Nephron (organoid): ENCODE measurements around the gene KCNC2.

Experiments used
- H3K27ac Mint-ChIP-seq, 3 experiments: 2 replicates each; pipeline ENCODE4 v1.8.0; 2020; ENCODE audit warnings: mixed read lengths in 3 of 3, mild to moderate bottlenecking in 2 of 3, moderate library complexity in 1 of 3
- H3K27me3 Mint-ChIP-seq: 2 replicates; pipeline ENCODE4 v1.8.0; 2021; ENCODE audit warnings: low read depth, mild to moderate bottlenecking, moderate library complexity, mixed read lengths
- H3K36me3 Mint-ChIP-seq: 2 replicates; pipeline ENCODE4 v1.8.0; 2020; ENCODE audit warnings: low read depth, mixed read lengths
- H3K4me1 Mint-ChIP-seq: 2 replicates; pipeline ENCODE4 v1.8.0; 2020; ENCODE audit warnings: mixed read lengths
- H3K4me3 Mint-ChIP-seq, 3 experiments: 2 replicates each; pipeline ENCODE4 v1.8.0; 2020; ENCODE audit warnings: mild to moderate bottlenecking in 3 of 3, mixed read lengths in 3 of 3, moderate library complexity in 2 of 3
- H3K9me3 Mint-ChIP-seq: 2 replicates; pipeline ENCODE4 v1.8.0; 2020; ENCODE audit warnings: mixed read lengths
- CTCF ChIP-seq, 3 experiments: fragments of 200-600 bp; sonication (generic); IDR thresholded peaks; one replicate each; pipeline ENCODE4 v1.5.0; 2021; ENCODE audit warnings: antibody characterized with exemption in 3 of 3; ENCODE audit not compliant: unreplicated experiment in 3 of 3

KCNC2 gene

GRCh38 chr12:75115748-75116147 lies 93.9 kb downstream of the KCNC2 start:
- peaks cover 2% of the 10 kb centered on the region for H3K9me3 Mint-ChIP-seq
- TF ChIP-seq CTCF (IDR thresholded peaks at IDR 0.05; ENCODE audit: unreplicated experiment in 3 of 3) = no peak

DNA sequence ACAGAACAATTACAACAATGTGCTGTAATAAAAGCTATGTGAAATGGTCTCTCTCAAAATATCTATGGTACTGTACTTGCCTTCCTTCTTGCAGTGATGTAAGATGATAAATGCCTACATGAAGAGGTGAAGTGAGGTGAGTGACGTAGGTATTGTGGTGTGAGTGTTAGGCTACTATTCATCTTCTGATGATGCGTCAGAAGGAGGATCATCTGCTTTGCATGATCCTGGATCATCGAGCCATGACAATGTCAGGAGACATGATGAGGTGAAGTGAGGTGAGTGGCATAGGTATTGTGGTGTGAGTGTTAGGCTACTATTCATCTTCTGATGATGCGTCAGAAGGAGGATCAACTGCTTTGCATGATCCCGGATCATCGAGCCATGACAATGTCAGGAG lies 105.8 kb downstream of the KCNC2 start:
- no peak overlapping the region for H3K4me3 Mint-ChIP-seq

More at GRCh38 chr12:75115748-75116147, 93.9 kb downstream of the KCNC2 start:
- Mint-ChIP-seq H3K4me1 (peaks cover 31% of the 10 kb centered on the region), H3K36me3 (no peaks in the 10 kb centered on the region), H3K27me3 (no peaks in the 10 kb centered on the region), H3K27ac (no peak overlapping the region), H3K4me3 (no peak overlapping the region)

GRCh38 chr12:75101781-75102180 lies 107.9 kb downstream of the KCNC2 start:
- no peaks in the 10 kb centered on the region for H3K4me1 Mint-ChIP-seq

More for the DNA sequence above, 105.8 kb downstream of the KCNC2 start:
- Mint-ChIP-seq H3K9me3 (no peaks in the 10 kb centered on the region), H3K27ac (no peak overlapping the region), H3K4me1 (no peaks in the 10 kb centered on the region), H3K36me3 (no peaks in the 10 kb centered on the region), H3K27me3 (no peaks in the 10 kb centered on the region)
- TF ChIP-seq CTCF (IDR thresholded peaks at IDR 0.05; ENCODE audit: unreplicated experiment in 3 of 3) = no peak

GRCh38 chr12:75099210-75099609 lies 110.4 kb downstream of the KCNC2 start:
- Mint-ChIP-seq H3K27ac (no peak overlapping the region), H3K4me1 (no peaks in the 10 kb centered on the region), H3K27me3 (no peaks in the 10 kb centered on the region), H3K4me3 (no peak overlapping the region), H3K36me3 (no peaks in the 10 kb centered on the region), H3K9me3 (no peaks in the 10 kb centered on the region)
- no peak for TF ChIP-seq CTCF (IDR thresholded peaks at IDR 0.05; ENCODE audit: unreplicated experiment in 3 of 3)

More at GRCh38 chr12:75101781-75102180, 107.9 kb downstream of the KCNC2 start:
- Mint-ChIP-seq H3K27me3 (no peaks in the 10 kb centered on the region), H3K36me3 (no peaks in the 10 kb centered on the region), H3K9me3 (no peaks in the 10 kb centered on the region), H3K27ac (no peak overlapping the region), H3K4me3 (no peak overlapping the region)
- no peak for TF ChIP-seq CTCF (IDR thresholded peaks at IDR 0.05; ENCODE audit: unreplicated experiment in 3 of 3)

DNA sequence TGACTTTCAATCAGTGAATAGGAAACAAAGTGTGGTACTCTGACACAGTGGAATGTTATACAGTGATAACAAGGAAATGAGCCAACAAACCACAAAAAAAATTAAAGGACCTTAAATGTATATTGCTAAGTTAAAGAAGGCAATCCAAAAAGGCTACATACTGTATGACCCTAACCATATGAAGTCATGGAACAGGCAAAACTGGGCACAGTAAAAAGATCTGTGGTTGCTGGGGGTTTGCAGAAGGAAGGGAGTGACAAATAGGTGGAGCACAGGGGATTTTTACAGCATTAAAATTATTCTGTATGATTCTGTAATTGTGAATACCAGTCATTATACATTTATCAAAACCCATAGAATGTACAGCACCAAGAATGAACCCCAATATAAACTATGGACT lies 112.6 kb downstream of the KCNC2 start:
- H3K4me1 Mint-ChIP-seq = no peaks in the 10 kb centered on the region
- no peaks in the 10 kb centered on the region for H3K36me3 Mint-ChIP-seq
- TF ChIP-seq CTCF (IDR thresholded peaks at IDR 0.05; ENCODE audit: unreplicated experiment in 3 of 3) = no peak
- peak overlapping the region in 2 of 3 experiments; percentile 27 to 44 for H3K27ac Mint-ChIP-seq
- H3K27me3 Mint-ChIP-seq = no peaks in the 10 kb centered on the region
- H3K9me3 Mint-ChIP-seq = no peaks in the 10 kb centered on the region
- no peak overlapping the region for H3K4me3 Mint-ChIP-seq

DNA sequence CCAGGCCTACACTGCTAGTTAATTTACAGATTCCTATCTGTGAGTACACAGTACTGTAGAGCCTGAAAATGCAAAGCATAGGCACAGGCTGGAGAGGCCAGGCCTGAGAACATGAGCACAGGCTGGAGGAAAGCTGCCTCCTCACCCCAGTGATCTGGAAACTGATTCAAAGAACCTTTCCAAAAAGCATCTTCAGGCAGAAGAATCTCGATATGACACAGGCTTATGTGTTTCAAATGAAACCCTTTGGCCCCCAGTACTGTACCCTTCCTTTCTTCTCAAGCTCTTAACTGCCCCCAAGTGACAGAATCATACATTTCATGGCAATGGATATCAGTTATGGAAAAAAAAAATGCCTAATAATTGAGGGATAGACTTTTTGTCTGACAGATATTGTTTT lies 122.0 kb downstream of the KCNC2 start:
- peak in 1 of 3 experiments; percentile 31 for TF ChIP-seq CTCF (IDR thresholded peaks at IDR 0.05; ENCODE audit: unreplicated experiment in 3 of 3)
- Mint-ChIP-seq H3K27ac (peak overlapping the region in 2 of 3 experiments; percentile 43 to 83), H3K4me3 (no peak overlapping the region), H3K36me3 (no peaks in the 10 kb centered on the region), H3K27me3 (no peaks in the 10 kb centered on the region), H3K9me3 (no peaks in the 10 kb centered on the region), H3K4me1 (no peaks in the 10 kb centered on the region)
